ENCODE results near the gene PSMF1.
"Not testable (repeated sequence)": the region's sequence is repeated elsewhere in the genome, so short reads cannot be mapped to it uniquely, and the experiment has no call there.

PSMF1 gene

DNA sequence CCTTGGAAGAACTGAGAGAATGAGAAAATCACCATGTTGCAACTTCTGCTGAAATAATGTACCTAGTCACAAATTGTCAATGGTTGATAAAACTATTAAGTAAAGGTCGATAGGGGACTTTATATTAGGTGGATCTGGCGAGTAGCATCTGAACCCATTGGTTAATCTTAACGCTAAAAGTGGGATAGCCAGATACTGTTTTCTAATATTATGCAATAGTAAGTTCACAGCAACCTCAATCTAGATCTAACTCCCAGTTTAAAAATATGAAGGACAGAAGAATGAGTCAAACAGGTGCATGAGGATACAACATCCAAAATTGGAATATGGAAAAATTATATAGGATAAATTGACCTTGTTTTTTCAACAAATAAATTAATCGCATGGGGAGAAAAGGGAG lies 18.8 kb downstream of the PSMF1 start:
- Histone ChIP-seq H3K9me3 (ENCODE audit: control insufficient read depth, insufficient read depth, low read length) (no peaks in the 10 kb centered on the region), H3K27me3 (ENCODE audit: control insufficient read depth, insufficient read depth, low read length) (no peaks in the 10 kb centered on the region), H3K4me3 (ENCODE audit: low read length) (no peak overlapping the region), H3K36me3 (ENCODE audit: control insufficient read depth, insufficient read depth, low read length) (peaks cover 13% of the 10 kb centered on the region), H3K4me1 (ENCODE audit: control insufficient read depth, insufficient read depth, low read length) (no peaks in the 10 kb centered on the region), H3K27ac (ENCODE audit: low read length) (no peak overlapping the region)
- no peak for DNase-seq (ENCODE audit: low read depth, low spot score)
- no CpG with 5 or more reads among the region's 4 CpGs for WGBS (ENCODE audit: insufficient coverage, insufficient read length)

- WGBS (ENCODE audit: insufficient coverage, insufficient read length) = no CpG with 5 or more reads among the region's 10 CpGs
- no peaks in the 10 kb centered on the region for H3K36me3 ChIP-seq (ENCODE audit: control insufficient read depth, insufficient read depth, low read length)
Measured at GRCh38 chr20:1144401-1145172, 26.2 kb downstream of the PSMF1 start.

DNA sequence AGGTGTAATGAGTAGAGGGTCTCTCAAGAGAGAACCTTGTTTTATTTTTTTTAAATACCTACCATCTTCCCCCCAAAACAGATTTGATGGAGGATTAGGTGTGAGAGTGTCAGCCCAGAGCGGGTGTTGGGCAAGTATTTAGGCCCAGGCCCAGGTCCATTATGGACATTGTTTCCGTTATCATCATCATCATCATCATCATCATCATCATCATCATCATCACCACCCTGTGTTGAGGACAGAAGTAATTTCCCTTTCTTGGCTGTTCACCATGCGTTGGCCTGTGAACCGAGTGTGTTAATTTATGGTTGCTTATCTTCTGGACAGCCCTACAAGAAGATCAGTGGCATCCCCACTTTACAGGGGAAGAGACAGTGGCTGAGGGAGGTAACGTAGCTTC lies 28.6 kb downstream of the PSMF1 start:
- H3K4me1 ChIP-seq (ENCODE audit: control insufficient read depth, insufficient read depth, low read length) = no peaks in the 10 kb centered on the region

More at GRCh38 chr20:1144401-1145172, 26.2 kb downstream of the PSMF1 start:
- Histone ChIP-seq H3K9me3 (ENCODE audit: control insufficient read depth, insufficient read depth, low read length) (no peaks in the 10 kb centered on the region), H3K4me1 (ENCODE audit: control insufficient read depth, insufficient read depth, low read length) (no peaks in the 10 kb centered on the region), H3K4me3 (ENCODE audit: low read length) (no peak overlapping the region), H3K27me3 (ENCODE audit: control insufficient read depth, insufficient read depth, low read length) (no peaks in the 10 kb centered on the region), H3K27ac (ENCODE audit: low read length) (no peak overlapping the region)
- DNase-seq (ENCODE audit: low read depth, low spot score) = no peak

GRCh38 chr20:1149812-1150211 lies 31.4 kb downstream of the PSMF1 start:
- H3K27me3 ChIP-seq (ENCODE audit: control insufficient read depth, insufficient read depth, low read length); DNase-seq (ENCODE audit: low read depth, low spot score); H3K9me3 ChIP-seq (ENCODE audit: control insufficient read depth, insufficient read depth, low read length); H3K36me3 ChIP-seq (ENCODE audit: control insufficient read depth, insufficient read depth, low read length); H3K4me1 ChIP-seq (ENCODE audit: control insufficient read depth, insufficient read depth, low read length); H3K27ac ChIP-seq (ENCODE audit: low read length); H3K4me3 ChIP-seq (ENCODE audit: low read length): not testable (repeated sequence)
- WGBS (ENCODE audit: insufficient coverage, insufficient read length) = no CpG with 5 or more reads among the region's 2 CpGs

More for the DNA sequence above, 28.6 kb downstream of the PSMF1 start:
- H3K27ac ChIP-seq (ENCODE audit: low read length) = no peak overlapping the region
- WGBS (ENCODE audit: insufficient coverage, insufficient read length) = no CpG with 5 or more reads among the region's 5 CpGs
- no peaks in the 10 kb centered on the region for H3K9me3 ChIP-seq (ENCODE audit: control insufficient read depth, insufficient read depth, low read length)
- no peaks in the 10 kb centered on the region for H3K27me3 ChIP-seq (ENCODE audit: control insufficient read depth, insufficient read depth, low read length)
- H3K36me3 ChIP-seq (ENCODE audit: control insufficient read depth, insufficient read depth, low read length) = no peaks in the 10 kb centered on the region
- no peak for DNase-seq (ENCODE audit: low read depth, low spot score)
- H3K4me3 ChIP-seq (ENCODE audit: low read length) = no peak overlapping the region

- Histone ChIP-seq H3K4me1 (ENCODE audit: control insufficient read depth, insufficient read depth, low read length) (no peaks in the 10 kb centered on the region), H3K27ac (ENCODE audit: low read length) (no peak overlapping the region), H3K36me3 (ENCODE audit: control insufficient read depth, insufficient read depth, low read length) (no peaks in the 10 kb centered on the region), H3K9me3 (ENCODE audit: control insufficient read depth, insufficient read depth, low read length) (no peaks in the 10 kb centered on the region), H3K27me3 (ENCODE audit: control insufficient read depth, insufficient read depth, low read length) (no peaks in the 10 kb centered on the region), H3K4me3 (ENCODE audit: low read length) (no peak overlapping the region)
- DNase-seq (ENCODE audit: low read depth, low spot score) = no peak
- no CpG with 5 or more reads among the region's 4 CpGs for WGBS (ENCODE audit: insufficient coverage, insufficient read length)
Measured at GRCh38 chr20:1150218-1150617, 31.8 kb downstream of the PSMF1 start.

DNA sequence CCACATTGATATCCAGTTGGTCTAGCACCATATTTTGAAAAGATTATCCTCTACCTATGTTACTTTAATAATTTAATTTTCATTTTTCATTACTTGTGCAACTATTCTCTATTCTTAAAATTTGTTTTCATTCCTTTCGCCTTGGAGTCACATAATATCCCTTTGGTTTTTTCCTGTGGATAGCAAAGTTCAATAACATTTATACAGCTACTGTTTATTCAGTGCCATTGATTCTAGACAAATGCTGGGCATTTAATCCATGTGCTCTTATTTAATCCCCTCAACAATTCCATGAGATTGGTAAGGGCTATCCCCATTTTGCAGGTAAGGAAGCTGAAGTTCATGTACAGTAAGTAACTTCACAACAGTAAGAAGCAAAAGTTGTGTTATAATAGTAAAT lies 32.6 kb downstream of the PSMF1 start:
- Histone ChIP-seq H3K9me3 (ENCODE audit: control insufficient read depth, insufficient read depth, low read length) (no peaks in the 10 kb centered on the region), H3K36me3 (ENCODE audit: control insufficient read depth, insufficient read depth, low read length) (no peaks in the 10 kb centered on the region), H3K27me3 (ENCODE audit: control insufficient read depth, insufficient read depth, low read length) (no peaks in the 10 kb centered on the region), H3K27ac (ENCODE audit: low read length) (no peak overlapping the region), H3K4me1 (ENCODE audit: control insufficient read depth, insufficient read depth, low read length) (no peaks in the 10 kb centered on the region), H3K4me3 (ENCODE audit: low read length) (no peak overlapping the region)
- DNase-seq (ENCODE audit: low read depth, low spot score) = no peak
- no CpG with 5 or more reads among the region's 1 CpG for WGBS (ENCODE audit: insufficient coverage, insufficient read length)

DNA sequence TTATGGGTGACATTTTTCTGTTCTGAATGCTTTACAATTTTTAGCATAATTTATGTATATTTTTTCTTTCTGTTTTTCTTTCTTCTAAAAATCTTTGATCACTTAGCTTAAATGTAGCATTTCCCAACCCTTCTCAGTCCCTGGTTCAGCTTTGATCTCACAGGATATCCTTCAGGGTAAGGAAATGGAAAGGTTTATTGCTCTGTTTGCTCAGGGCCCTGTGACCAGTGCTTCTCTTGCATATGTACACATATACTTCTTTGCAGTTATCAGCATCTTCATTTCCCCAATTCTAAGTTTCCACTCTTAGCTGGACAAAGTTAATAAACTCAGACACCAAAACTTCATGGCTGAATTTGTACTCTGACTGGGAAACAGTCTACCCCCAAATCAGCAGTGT lies 35.8 kb downstream of the PSMF1 start:
- DNase-seq (ENCODE audit: low read depth, low spot score) = no peak
- Histone ChIP-seq H3K27me3 (ENCODE audit: control insufficient read depth, insufficient read depth, low read length) (no peaks in the 10 kb centered on the region), H3K4me1 (ENCODE audit: control insufficient read depth, insufficient read depth, low read length) (no peaks in the 10 kb centered on the region), H3K27ac (ENCODE audit: low read length) (no peak overlapping the region), H3K9me3 (ENCODE audit: control insufficient read depth, insufficient read depth, low read length) (no peaks in the 10 kb centered on the region), H3K36me3 (ENCODE audit: control insufficient read depth, insufficient read depth, low read length) (no peaks in the 10 kb centered on the region), H3K4me3 (ENCODE audit: low read length) (no peak overlapping the region)

- no peak for DNase-seq (ENCODE audit: low read depth, low spot score)
- Histone ChIP-seq H3K27ac (ENCODE audit: low read length) (no peak overlapping the region), H3K9me3 (ENCODE audit: control insufficient read depth, insufficient read depth, low read length) (no peaks in the 10 kb centered on the region), H3K4me3 (ENCODE audit: low read length) (no peak overlapping the region), H3K36me3 (ENCODE audit: control insufficient read depth, insufficient read depth, low read length) (no peaks in the 10 kb centered on the region), H3K27me3 (ENCODE audit: control insufficient read depth, insufficient read depth, low read length) (no peaks in the 10 kb centered on the region), H3K4me1 (ENCODE audit: control insufficient read depth, insufficient read depth, low read length) (no peaks in the 10 kb centered on the region)
- no CpG with 5 or more reads among the region's 1 CpG for WGBS (ENCODE audit: insufficient coverage, insufficient read length)
Measured at GRCh38 chr20:1154691-1155090, 36.3 kb downstream of the PSMF1 start.

DNA sequence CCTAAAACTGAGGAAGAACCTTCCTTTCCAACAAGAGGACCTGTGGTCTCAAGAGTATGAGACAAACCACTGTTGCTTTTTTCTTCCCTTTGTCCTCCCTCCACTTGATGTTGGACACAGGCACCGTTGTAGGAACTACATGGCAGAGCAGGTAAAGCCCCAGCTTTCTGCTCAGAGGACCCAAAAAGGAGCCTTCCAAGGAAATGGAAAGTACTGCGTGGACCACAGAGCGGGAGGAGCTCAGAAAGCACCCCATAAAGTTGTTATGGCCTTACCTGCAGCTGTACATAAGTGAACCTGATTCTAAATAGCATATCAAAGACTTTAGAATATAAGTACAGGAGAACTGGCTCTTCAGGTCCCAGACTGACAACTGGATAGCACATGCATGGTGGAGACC lies 36.9 kb downstream of the PSMF1 start:
- Histone ChIP-seq H3K27ac (ENCODE audit: low read length) (no peak overlapping the region), H3K4me1 (ENCODE audit: control insufficient read depth, insufficient read depth, low read length) (no peaks in the 10 kb centered on the region), H3K27me3 (ENCODE audit: control insufficient read depth, insufficient read depth, low read length) (no peaks in the 10 kb centered on the region), H3K9me3 (ENCODE audit: control insufficient read depth, insufficient read depth, low read length) (no peaks in the 10 kb centered on the region), H3K36me3 (ENCODE audit: control insufficient read depth, insufficient read depth, low read length) (no peaks in the 10 kb centered on the region), H3K4me3 (ENCODE audit: low read length) (no peak overlapping the region)
- no peak for DNase-seq (ENCODE audit: low read depth, low spot score)
- WGBS (ENCODE audit: insufficient coverage, insufficient read length) = no CpG with 5 or more reads among the region's 3 CpGs

DNA sequence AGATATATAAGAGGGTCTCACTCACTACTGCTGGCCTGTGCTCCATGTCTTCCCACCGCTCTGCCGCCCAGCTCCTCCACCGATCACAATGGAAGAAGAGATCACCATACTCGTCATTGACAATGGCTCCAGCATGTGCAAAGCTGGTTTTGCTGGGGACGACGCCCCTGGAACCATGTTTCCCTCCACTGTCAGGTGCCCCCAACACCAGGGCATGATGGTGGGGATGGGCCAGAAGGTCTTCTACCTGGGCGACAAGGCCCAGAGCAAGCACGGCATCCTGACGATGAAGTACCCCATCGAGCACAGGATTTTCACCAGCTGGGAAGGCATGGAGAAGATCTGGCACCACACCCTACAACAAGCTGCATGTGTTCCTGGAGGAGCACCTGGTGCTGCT lies 42.1 kb downstream of the PSMF1 start:
- Histone ChIP-seq H3K36me3 (ENCODE audit: control insufficient read depth, insufficient read depth, low read length) (peaks cover 26% of the 10 kb centered on the region), H3K9me3 (ENCODE audit: control insufficient read depth, insufficient read depth, low read length) (no peaks in the 10 kb centered on the region), H3K27me3 (ENCODE audit: control insufficient read depth, insufficient read depth, low read length) (no peaks in the 10 kb centered on the region), H3K4me1 (ENCODE audit: control insufficient read depth, insufficient read depth, low read length) (no peaks in the 10 kb centered on the region), H3K27ac (ENCODE audit: low read length) (no peak overlapping the region), H3K4me3 (ENCODE audit: low read length) (no peak overlapping the region)
- no peak for DNase-seq (ENCODE audit: low read depth, low spot score)
- WGBS (ENCODE audit: insufficient coverage, insufficient read length) = no CpG with 5 or more reads among the region's 10 CpGs

- Histone ChIP-seq H3K9me3 (ENCODE audit: control insufficient read depth, insufficient read depth, low read length) (no peaks in the 10 kb centered on the region), H3K27me3 (ENCODE audit: control insufficient read depth, insufficient read depth, low read length) (no peaks in the 10 kb centered on the region), H3K4me1 (ENCODE audit: control insufficient read depth, insufficient read depth, low read length) (no peaks in the 10 kb centered on the region), H3K4me3 (ENCODE audit: low read length) (no peak overlapping the region), H3K27ac (ENCODE audit: low read length) (no peak overlapping the region), H3K36me3 (ENCODE audit: control insufficient read depth, insufficient read depth, low read length) (peaks cover 30% of the 10 kb centered on the region)
- no CpG with 5 or more reads among the region's 12 CpGs for WGBS (ENCODE audit: insufficient coverage, insufficient read length)
- DNase-seq (ENCODE audit: low read depth, low spot score) = no peak
Measured at GRCh38 chr20:1160991-1161390, 42.6 kb downstream of the PSMF1 start.
